ENCODE data around the gene ZRANB3.

- TF ChIP-seq CTCF (IDR thresholded peaks at IDR 0.05) (no peak), POLR2A (IDR thresholded peaks at IDR 0.05) (no peak)
These were observed 332.5 kb downstream of the ZRANB3 start for GRCh38 chr2:135198481-135198880.

All from tibial nerve (tissue), 3 donors.